Ishikawa (cell line): ENCODE data around the gene RASGEF1B.

Experiments
- CEBPB ChIP-seq: IDR thresholded peaks from 2 replicates; pipeline ENCODE4 v1.6.1; 2012
- CREB1 ChIP-seq: IDR thresholded peaks from 2 replicates; pipeline ENCODE4 v1.6.1; 2012; ENCODE audit warnings: low read depth
- EGR1 ChIP-seq: IDR thresholded peaks from 2 replicates; pipeline ENCODE4 v1.6.1; 2012
- EP300 ChIP-seq: IDR thresholded peaks from 2 replicates; pipeline ENCODE4 v1.6.1; 2012; ENCODE audit warnings: borderline replicate concordance
- MAX ChIP-seq: IDR thresholded peaks from 2 replicates; pipeline ENCODE4 v1.6.1; 2012
- TAF1 ChIP-seq: IDR thresholded peaks from 2 replicates; pipeline ENCODE4 v1.6.1; 2012; ENCODE audit warnings: low read depth, mild to moderate bottlenecking
- TEAD4 ChIP-seq: IDR thresholded peaks from 2 replicates; pipeline ENCODE4 v1.6.1; 2012
- USF1 ChIP-seq: IDR thresholded peaks from 2 replicates; pipeline ENCODE4 v1.6.1; 2012
- YY1 ChIP-seq: IDR thresholded peaks from 2 replicates; pipeline ENCODE4 v1.6.1; 2012; ENCODE audit warnings: low read depth

- TF ChIP-seq MAX, result no peak
- no peak for TF ChIP-seq TEAD4
- TF ChIP-seq USF1, result no peak
- no peak for TF ChIP-seq YY1
- no peak for TF ChIP-seq EGR1
- no peak for TF ChIP-seq CREB1
- TF ChIP-seq EP300, result no peak
- no peak for TF ChIP-seq CEBPB
- no peak for TF ChIP-seq TAF1
Observed at GRCh38 chr4:81427344-81427821, 44.3 kb downstream of the RASGEF1B start.
